GM21390 (cell line): Measurements from ENCODE around the gene KIFBP.
"Not testable (repeated sequence)": the region's sequence is repeated elsewhere in the genome, so short reads cannot be mapped to it uniquely, and the experiment has no call there.

ENCODE experiments used
- ATAC-seq: cut with Tn5 transposase; IDR thresholded peaks from one replicate; pipeline ENCODE4 v1.9.1; 2021; ENCODE audit not compliant: unreplicated experiment

Gene KIFBP

GRCh38 chr10:69004821-69005220, 16.2 kb downstream of the KIFBP start:
- no peak for ATAC-seq

GRCh38 chr10:69005704-69006485, 17.3 kb downstream of the KIFBP start:
- no peak for ATAC-seq

GRCh38 chr10:69007260-69007659, 18.7 kb downstream of the KIFBP start:
- ATAC-seq = no peak

GRCh38 chr10:69009360-69009759, 20.8 kb downstream of the KIFBP start:
- ATAC-seq = no peak

- no peak for ATAC-seq
Observed at GRCh38 chr10:69010151-69010640, 21.6 kb downstream of the KIFBP start.

GRCh38 chr10:69012778-69013177, 24.2 kb downstream of the KIFBP start:
- ATAC-seq = not testable (repeated sequence)

GRCh38 chr10:69014171-69014570, 25.6 kb downstream of the KIFBP start:
- ATAC-seq = no peak

GRCh38 chr10:69018613-69019012, 30.0 kb downstream of the KIFBP start:
- ATAC-seq = no peak

GRCh38 chr10:69022611-69023010, 34.0 kb downstream of the KIFBP start:
- ATAC-seq = no peak

GRCh38 chr10:69025370-69025896, 36.8 kb downstream of the KIFBP start:
- ATAC-seq = no peak

- no peak for ATAC-seq
Observed at GRCh38 chr10:69033256-69033655, 44.7 kb downstream of the KIFBP start.

- no peak for ATAC-seq
Observed at GRCh38 chr10:69037489-69037888, 48.9 kb downstream of the KIFBP start.

GRCh38 chr10:69040904-69041303, 52.3 kb downstream of the KIFBP start:
- ATAC-seq = not testable (repeated sequence)

GRCh38 chr10:69042417-69042816, 53.8 kb downstream of the KIFBP start:
- ATAC-seq = no peak

GRCh38 chr10:69042838-69043237, 54.2 kb downstream of the KIFBP start:
- no peak for ATAC-seq

- peak; percentile 47 for ATAC-seq
Observed at GRCh38 chr10:69043931-69044531, 55.4 kb downstream of the KIFBP start.

- ATAC-seq = peak; percentile 2
Observed at GRCh38 chr10:69044546-69044945, 55.9 kb downstream of the KIFBP start.

GRCh38 chr10:69045441-69046300, 57.1 kb downstream of the KIFBP start:
- peak; percentile 67 for ATAC-seq

- no peak for ATAC-seq
Observed at GRCh38 chr10:69047111-69047832, 58.7 kb downstream of the KIFBP start.

- ATAC-seq = no peak
Observed at GRCh38 chr10:69048103-69048502, 59.5 kb downstream of the KIFBP start.

- ATAC-seq = no peak
Observed at GRCh38 chr10:69049566-69049961, 61.0 kb downstream of the KIFBP start.
